LNCaP clone FGC (cell line): ENCODE data around the gene SAMSN1.
"Not testable (repeated sequence)": the region's sequence is repeated elsewhere in the genome, so short reads cannot be mapped to it uniquely, and the experiment has no call there.

Source experiments
- DNase-seq: peaks from one replicate; pipeline ENCODE4 v3.0.0-alpha.2; 2011; ENCODE audit warnings: low read depth
- H3K4me3 ChIP-seq: 2 replicates; pipeline ENCODE4 v1.5.1; 2011; ENCODE audit warnings: mild to moderate bottlenecking, low read depth, low read length, control low read depth
- CTCF ChIP-seq: IDR thresholded peaks from 2 replicates; pipeline ENCODE4 v1.5.1; 2012; ENCODE audit warnings: mild to moderate bottlenecking; ENCODE audit not compliant: control insufficient read depth, insufficient read depth; ENCODE audit errors: extremely low read depth

Gene SAMSN1

GRCh38 chr21:14526199-14526598 is 19.9 kb downstream of the SAMSN1 start:
- no peak overlapping the region for H3K4me3 ChIP-seq
- TF ChIP-seq CTCF = no peak
- DNase-seq = no peak

GRCh38 chr21:14523234-14523633 is 22.9 kb downstream of the SAMSN1 start:
- H3K4me3 ChIP-seq = no peak overlapping the region
- no peak for TF ChIP-seq CTCF
- DNase-seq = no peak

- no peak for DNase-seq
- H3K4me3 ChIP-seq = no peak overlapping the region
- no peak for TF ChIP-seq CTCF
These were observed 23.4 kb downstream of the SAMSN1 start for GRCh38 chr21:14522736-14523135.

- TF ChIP-seq CTCF = no peak
- no peak for DNase-seq
- H3K4me3 ChIP-seq = no peak overlapping the region
These were observed 25.6 kb downstream of the SAMSN1 start for GRCh38 chr21:14520535-14520934.

GRCh38 chr21:14519000-14519399 is 27.1 kb downstream of the SAMSN1 start:
- TF ChIP-seq CTCF = no peak
- H3K4me3 ChIP-seq = no peak overlapping the region
- no peak for DNase-seq

GRCh38 chr21:14513804-14514203 is 32.3 kb downstream of the SAMSN1 start:
- DNase-seq = no peak
- H3K4me3 ChIP-seq = no peak overlapping the region
- TF ChIP-seq CTCF = no peak

- not testable (repeated sequence) for DNase-seq, H3K4me3 ChIP-seq
These were observed 39.2 kb downstream of the SAMSN1 start for GRCh38 chr21:14506859-14507457.
